Loucy (cell line): ENCODE results near the gene FCAMR.

Source experiments
- H2AFZ ChIP-seq: fragments of 200-600 bp; sonication (generic); 2 replicates; pipeline ENCODE4 v1.6.0; 2016; ENCODE audit warnings: antibody characterized with exemption, mild to moderate bottlenecking, low read length, moderate library complexity
- H3F3A ChIP-seq: fragments of 200-600 bp; 2 replicates; pipeline ENCODE4 v1.6.0; 2016; ENCODE audit warnings: antibody characterized with exemption, low read depth, mild to moderate bottlenecking
- H3K27me3 ChIP-seq: fragments of 200-600 bp; sonication (generic); 2 replicates; pipeline ENCODE4 v1.6.1; 2014; ENCODE audit warnings: low read length, mild to moderate bottlenecking; ENCODE audit not compliant: insufficient read depth, poor library complexity, severe bottlenecking
- H3K36me3 ChIP-seq: fragments of 200-600 bp; sonication (generic); 2 replicates; pipeline ENCODE4 v1.6.1; 2016; ENCODE audit warnings: low read length; ENCODE audit not compliant: insufficient read depth
- H3K4me1 ChIP-seq: fragments of 200-600 bp; sonication (generic); 2 replicates; pipeline ENCODE4 v1.5.1; 2014; ENCODE audit warnings: low read length, mild to moderate bottlenecking; ENCODE audit not compliant: insufficient read depth, poor library complexity, severe bottlenecking
- H3K4me2 ChIP-seq: fragments of 200-600 bp; sonication (generic); 2 replicates; pipeline ENCODE4 v1.6.0; 2014; ENCODE audit warnings: antibody characterized with exemption, low read length, low read depth, mild to moderate bottlenecking; ENCODE audit not compliant: poor library complexity, severe bottlenecking
- H3K4me3 ChIP-seq: fragments of 200-600 bp; sonication (generic); 2 replicates; pipeline ENCODE4 v1.5.1; 2014; ENCODE audit warnings: low read length, mild to moderate bottlenecking, mixed read lengths; ENCODE audit not compliant: poor library complexity, severe bottlenecking
- H3K79me2 ChIP-seq: fragments of 200-600 bp; sonication (generic); 2 replicates; pipeline ENCODE4 v1.6.1; 2014; ENCODE audit warnings: low read length; ENCODE audit not compliant: insufficient read depth
- H3K9ac ChIP-seq: fragments of 200-600 bp; sonication (generic); 2 replicates; pipeline ENCODE4 v1.6.0; 2014; ENCODE audit warnings: mild to moderate bottlenecking, low read depth, low read length, moderate library complexity; ENCODE audit not compliant: poor library complexity, severe bottlenecking
- H3K9me2 ChIP-seq: fragments of 200-600 bp; sonication (generic); replicated peaks from 2 replicates; pipeline ENCODE4 v1.6.1; 2016; ENCODE audit warnings: low read depth, low read length, mixed read lengths
- H3K9me3 ChIP-seq: fragments of 200-600 bp; sonication (generic); 2 replicates; pipeline ENCODE4 v1.6.1; 2014; ENCODE audit warnings: mild to moderate bottlenecking, antibody characterized with exemption, low read length, low read depth; ENCODE audit not compliant: insufficient read depth
- H4K20me1 ChIP-seq: fragments of 200-600 bp; sonication (generic); 2 replicates; pipeline ENCODE4 v1.6.0; 2014; ENCODE audit warnings: antibody characterized with exemption, low read length, mild to moderate bottlenecking; ENCODE audit not compliant: insufficient read depth, poor library complexity, severe bottlenecking
- CTCF ChIP-seq: fragments of 200-600 bp; sonication (generic); conservative IDR thresholded peaks from 2 replicates; pipeline ENCODE4 v1.5.1; 2014; ENCODE audit warnings: mild to moderate bottlenecking, antibody characterized with exemption, low read length
- EZH2phosphoT487 ChIP-seq: fragments of 200-600 bp; IDR thresholded peaks from 2 replicates; pipeline ENCODE4 v1.6.1; 2018; ENCODE audit warnings: antibody characterized with exemption, mild to moderate bottlenecking, moderate library complexity, borderline replicate concordance

The FCAMR gene

GRCh38 chr1:206967096-206967849 lies 3.0 kb downstream of the FCAMR start:
- TF ChIP-seq CTCF (no peak), EZH2phosphoT487 (no peak)
- Histone ChIP-seq H3K27me3 (peaks cover 4% of the 10 kb centered on the region), H2AFZ (0 out of 2 replicates have a peak overlapping the region, but pooled peaks have one; percentile 3), H3K4me1 (peaks cover 27% of the 10 kb centered on the region), H3K4me2 (peak overlapping the region; percentile 23), H3K36me3 (no peaks in the 10 kb centered on the region), H3K9me3 (no peaks in the 10 kb centered on the region), H4K20me1 (no peaks in the 10 kb centered on the region), H3F3A (no peaks in the 10 kb centered on the region), H3K9ac (no peak overlapping the region), H3K79me2 (no peaks in the 10 kb centered on the region), H3K9me2 (no peaks in the 10 kb centered on the region), H3K4me3 (no peak overlapping the region)

- no peaks in the 10 kb centered on the region for H3K36me3 ChIP-seq
- H3F3A ChIP-seq: no peaks in the 10 kb centered on the region
- TF ChIP-seq CTCF (no peak), EZH2phosphoT487 (no peak)
- no peaks in the 10 kb centered on the region for H3K9me2 ChIP-seq
- H4K20me1 ChIP-seq: no peaks in the 10 kb centered on the region
- no peaks in the 10 kb centered on the region for H3K9me3 ChIP-seq
- H2AFZ ChIP-seq: no peak overlapping the region
- H3K79me2 ChIP-seq: no peaks in the 10 kb centered on the region
- no peak overlapping the region for H3K9ac ChIP-seq
- H3K27me3 ChIP-seq: no peaks in the 10 kb centered on the region
- H3K4me1 ChIP-seq: peaks cover 29% of the 10 kb centered on the region
- H3K4me3 ChIP-seq: no peak overlapping the region
- H3K4me2 ChIP-seq: no peak overlapping the region
Observed at GRCh38 chr1:206965781-206966180, 4.5 kb downstream of the FCAMR start.

GRCh38 chr1:206963740-206964139 lies 6.5 kb downstream of the FCAMR start:
- Histone ChIP-seq H4K20me1 (no peaks in the 10 kb centered on the region), H2AFZ (no peak overlapping the region), H3K9ac (no peak overlapping the region), H3K9me2 (no peaks in the 10 kb centered on the region), H3K4me1 (peaks cover 29% of the 10 kb centered on the region), H3F3A (no peaks in the 10 kb centered on the region), H3K4me2 (no peak overlapping the region), H3K9me3 (no peaks in the 10 kb centered on the region), H3K79me2 (no peaks in the 10 kb centered on the region), H3K4me3 (no peak overlapping the region), H3K27me3 (no peaks in the 10 kb centered on the region), H3K36me3 (no peaks in the 10 kb centered on the region)
- no peak; the same call in 1 of the 2 replicates for TF ChIP-seq CTCF
- TF ChIP-seq EZH2phosphoT487: no peak
